Activated CD8-positive, alpha-beta memory T cell treated with anti-CD3 and anti-CD28 coated beads for 24 hours (primary cell): ENCODE results near the gene MED27.
"Not testable (repeated sequence)": the region's sequence is repeated elsewhere in the genome, so short reads cannot be mapped to it uniquely, and the experiment has no call there.

Experiments used
- DNase-seq: peaks from one replicate; pipeline ENCODE4 v3.0.0-alpha.2; 2020

Gene MED27

DNA sequence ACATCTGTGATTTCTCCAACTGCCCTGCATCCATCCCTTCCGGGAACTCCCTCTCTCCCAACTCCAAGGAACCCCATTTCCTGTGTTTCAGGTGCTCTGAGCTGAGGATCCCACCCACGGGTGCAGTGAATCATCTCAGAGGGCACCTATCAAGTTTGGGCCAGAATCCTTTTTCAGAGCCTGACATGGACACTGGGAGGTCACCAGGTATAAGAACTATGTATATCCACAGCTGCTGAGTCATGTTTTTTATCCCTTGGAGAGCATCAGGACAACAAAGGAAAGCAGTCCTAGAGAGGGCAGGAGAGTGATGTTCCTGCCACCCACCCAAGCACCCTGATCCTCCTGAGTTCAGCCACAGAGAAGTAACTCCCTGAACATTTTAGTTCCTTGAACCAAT lies 3.8 kb downstream of the MED27 start:
- DNase-seq: no peak

GRCh38 chr9:132074736-132075135 lies 4.9 kb downstream of the MED27 start:
- no peak for DNase-seq

- DNase-seq: no peak
Observed at GRCh38 chr9:132071847-132072507, 7.7 kb downstream of the MED27 start.

DNA sequence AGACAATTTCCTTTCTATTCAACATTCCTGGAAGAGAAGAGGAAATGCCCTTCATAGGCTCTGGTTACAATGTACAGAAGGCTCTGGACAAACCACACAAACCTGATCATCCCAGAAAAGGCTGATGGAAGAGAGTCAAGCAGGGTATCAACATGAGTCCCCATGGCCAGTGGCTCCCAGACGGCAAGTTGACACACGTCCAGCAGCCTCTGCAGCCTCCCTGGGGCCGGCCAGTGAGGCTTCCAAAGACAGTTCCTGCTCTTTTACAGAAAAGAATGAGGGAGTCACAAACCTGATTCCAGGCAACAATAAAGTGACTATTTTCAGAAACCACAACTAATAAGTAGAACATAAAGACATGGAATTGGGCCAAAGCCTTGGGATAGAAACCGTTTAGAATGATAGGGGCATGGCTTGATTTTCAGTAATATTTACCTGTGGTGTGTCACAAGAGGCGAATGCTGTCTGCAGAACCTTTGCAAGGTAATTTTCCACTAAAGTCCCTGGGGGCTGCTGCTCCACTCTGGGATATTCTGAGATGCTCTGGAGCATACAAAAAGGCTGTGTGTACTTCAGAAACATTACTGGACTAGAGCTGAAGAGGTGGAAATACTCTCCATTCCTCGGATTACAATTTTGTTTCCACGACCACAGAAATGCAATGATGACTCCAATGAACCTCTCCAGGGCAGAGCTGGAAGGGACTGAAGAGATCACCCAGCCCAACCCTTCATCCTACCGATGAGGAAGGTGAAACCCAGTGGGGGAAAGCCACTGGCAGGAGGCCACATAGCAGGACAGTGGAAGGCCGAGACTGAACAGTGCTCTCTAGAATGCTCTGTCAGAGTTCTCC lies 10.4 kb downstream of the MED27 start:
- no peak for DNase-seq

- DNase-seq: no peak
Observed at GRCh38 chr9:132068605-132069004, 11.1 kb downstream of the MED27 start.

GRCh38 chr9:132066511-132066910 lies 13.2 kb downstream of the MED27 start:
- no peak for DNase-seq

DNA sequence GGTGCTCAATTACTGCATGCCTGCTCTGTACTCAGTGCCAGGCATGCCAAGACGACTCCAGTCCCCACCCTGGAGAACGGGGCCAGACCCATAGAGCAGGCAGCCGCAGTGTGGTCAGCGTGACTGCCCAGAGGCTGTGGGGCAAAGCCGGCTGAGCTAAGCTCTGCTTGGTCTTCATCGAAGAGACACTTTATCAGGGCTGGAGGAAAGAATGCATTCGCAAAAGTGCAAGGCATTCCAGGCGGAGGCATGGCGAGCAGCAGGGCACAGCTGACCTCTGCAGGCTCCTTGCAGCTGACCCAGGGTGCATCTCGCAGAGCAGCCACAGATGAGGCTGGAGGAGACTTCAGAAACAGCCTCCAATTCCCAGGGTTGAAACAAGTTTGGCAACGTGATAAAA lies 13.6 kb downstream of the MED27 start:
- DNase-seq: no peak

- no peak for DNase-seq
Observed at GRCh38 chr9:132063281-132063680, 16.4 kb downstream of the MED27 start.

- DNase-seq: no peak
Observed at GRCh38 chr9:132062806-132063205, 16.9 kb downstream of the MED27 start.

- no peak for DNase-seq
Observed at GRCh38 chr9:132061526-132061925, 18.1 kb downstream of the MED27 start.

GRCh38 chr9:132059361-132059760 lies 20.3 kb downstream of the MED27 start:
- DNase-seq: no peak

DNA sequence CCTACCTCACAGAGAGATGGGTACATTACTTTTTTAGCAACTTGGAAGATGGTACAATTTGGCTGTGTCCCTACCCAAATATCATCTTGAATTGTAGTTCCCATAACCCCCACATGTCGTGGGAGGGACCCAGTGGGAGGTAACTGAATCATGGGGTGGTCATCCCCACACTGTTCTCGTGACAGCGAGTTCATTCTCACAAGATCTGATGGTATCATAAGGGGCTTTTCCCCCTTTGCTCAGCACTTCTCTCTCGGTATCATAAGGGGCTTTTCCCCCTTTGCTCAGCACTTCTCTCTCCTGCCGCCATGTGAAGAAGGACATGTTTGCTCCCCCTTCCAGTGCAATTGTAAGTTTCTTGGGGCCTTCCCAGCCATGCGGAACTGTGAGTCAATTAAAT lies 21.4 kb downstream of the MED27 start:
- not testable (repeated sequence) for DNase-seq

GRCh38 chr9:132056717-132057560 lies 22.7 kb downstream of the MED27 start:
- DNase-seq: no peak

DNA sequence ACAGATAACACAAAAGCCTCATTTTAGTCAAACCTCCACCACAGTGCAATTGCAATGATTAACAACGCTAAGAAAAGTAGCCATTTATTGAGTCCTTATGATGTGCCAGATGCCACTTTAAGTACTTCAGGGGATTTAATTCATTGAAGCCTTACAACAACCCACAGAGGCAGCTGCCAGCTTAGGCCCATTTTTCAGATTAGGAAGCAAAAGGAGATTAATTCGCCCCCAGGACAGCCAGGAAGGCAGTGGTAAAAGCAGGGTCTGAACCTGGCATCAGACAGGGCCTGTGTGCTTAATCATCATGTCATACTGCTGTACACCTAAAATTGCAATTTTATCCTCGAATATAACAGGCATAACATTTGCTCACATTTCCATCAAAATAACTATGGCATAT lies 23.9 kb downstream of the MED27 start:
- DNase-seq: no peak

- no peak for DNase-seq
Observed at GRCh38 chr9:132054024-132054423, 25.6 kb downstream of the MED27 start.

GRCh38 chr9:132049900-132050299 lies 29.8 kb downstream of the MED27 start:
- no peak for DNase-seq

DNA sequence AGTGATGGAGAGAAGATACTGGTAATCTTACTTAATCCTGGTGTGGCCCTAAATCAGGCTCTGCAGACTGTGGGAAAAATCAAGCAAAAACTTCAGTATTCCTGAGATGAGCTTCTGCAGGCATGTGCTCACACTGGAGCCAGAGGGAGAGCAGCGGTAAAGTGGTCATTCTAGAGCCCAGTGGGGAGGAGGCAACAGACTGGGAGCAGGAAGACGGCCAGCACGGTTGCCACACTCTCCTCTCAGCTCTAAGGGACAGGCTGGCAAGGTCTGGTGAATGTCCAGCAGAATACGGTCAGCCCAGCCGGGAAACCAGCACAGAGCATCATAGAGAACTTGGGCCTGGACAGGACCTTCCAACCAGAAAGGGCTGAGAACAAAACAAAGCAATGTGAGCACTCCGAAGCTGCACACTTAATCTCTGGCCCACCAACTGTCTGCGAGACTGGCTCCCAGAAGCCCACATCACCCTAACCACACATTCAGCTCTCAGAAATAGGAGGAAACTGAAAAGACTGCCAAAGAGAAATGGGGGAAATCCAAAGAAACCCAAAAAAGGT lies 30.3 kb downstream of the MED27 start:
- no peak for DNase-seq

GRCh38 chr9:132048201-132048600 lies 31.5 kb downstream of the MED27 start:
- no peak for DNase-seq

- no peak for DNase-seq
Observed at GRCh38 chr9:132046456-132046855, 33.2 kb downstream of the MED27 start.

GRCh38 chr9:132044176-132044875 lies 35.3 kb downstream of the MED27 start:
- no peak for DNase-seq

GRCh38 chr9:132043708-132044107 lies 36.0 kb downstream of the MED27 start:
- no peak for DNase-seq

DNA sequence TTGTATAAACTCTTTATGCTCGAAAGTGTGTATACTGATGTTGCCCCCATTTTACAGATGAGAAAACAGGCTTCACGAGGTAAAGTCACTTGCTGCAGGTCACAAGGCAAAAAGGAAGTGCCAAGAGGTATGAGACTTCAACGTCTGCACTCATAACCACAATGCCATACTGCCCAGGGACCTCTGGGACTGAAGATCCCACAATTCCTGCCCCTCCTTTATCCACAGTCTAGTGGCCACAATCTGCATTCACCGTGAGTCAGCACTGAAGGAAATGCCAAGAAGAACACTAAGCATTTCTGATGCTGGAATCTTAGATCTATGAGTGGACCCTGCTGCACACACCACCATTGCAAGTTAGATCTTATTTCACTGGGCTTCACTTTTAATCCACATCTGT lies 37.3 kb downstream of the MED27 start:
- no peak for DNase-seq

DNA sequence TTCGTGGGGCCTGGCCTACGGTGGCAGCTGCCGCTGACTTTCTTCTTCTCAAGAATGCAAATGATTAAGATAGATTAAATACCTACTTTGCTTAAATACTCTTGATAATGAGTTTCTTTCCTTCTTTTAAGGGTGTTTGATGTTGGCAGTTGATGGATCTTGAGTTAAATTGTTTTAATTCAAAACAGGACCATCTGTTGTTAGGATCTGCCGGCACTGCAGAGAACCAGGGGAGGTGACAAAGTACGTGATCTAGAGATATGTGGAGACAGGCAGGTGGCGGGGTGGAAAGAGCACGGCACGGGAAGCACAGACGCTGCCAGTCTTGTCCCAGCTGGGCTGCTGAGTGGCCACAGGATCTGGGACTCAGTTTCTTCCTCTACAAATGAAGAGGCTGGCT lies 37.9 kb downstream of the MED27 start:
- DNase-seq: no peak
